Liver (tissue), 9 donors: ENCODE data around the gene SRCAP. TPM values are rescaled to one million over a fixed set of nuclear protein-coding genes. Genes with fewer than 3 reads are reported as not detected.

Source experiments
- DNase-seq: peaks from one replicate; pipeline ENCODE4 v3.0.0-alpha.2; 2017; ENCODE audit warnings: low spot score
- H3K27ac ChIP-seq, 2 donors: one replicate each; pipeline ENCODE4 v1.7.0; 2013; ENCODE audit warnings: inconsistent platforms in 2 of 2, low read length in 2 of 2, control low read depth in 1 of 2, low read depth in 1 of 2, mild to moderate bottlenecking in 1 of 2
- H3K27me3 ChIP-seq, 4 donors: one replicate each; pipeline versions ENCODE4 v1.6.1 to v1.7.0; 2013; ENCODE audit warnings: low read length in 3 of 4, inconsistent platforms in 1 of 4, mild to moderate bottlenecking in 1 of 4, moderate library complexity in 1 of 4; ENCODE audit not compliant: control insufficient read depth in 4 of 4, insufficient read depth in 4 of 4
- H3K36me3 ChIP-seq, 4 donors: one replicate each; pipeline versions ENCODE4 v1.6.1 to v1.7.0; 2013; ENCODE audit warnings: low read length in 3 of 4, mild to moderate bottlenecking in 3 of 4, low read depth in 1 of 4, moderate library complexity in 1 of 4; ENCODE audit not compliant: control insufficient read depth in 4 of 4, insufficient read depth in 3 of 4
- H3K4me1 ChIP-seq, 4 donors: one replicate each; pipeline versions ENCODE4 v1.6.1 to v1.7.0; 2013; ENCODE audit warnings: low read length in 3 of 4, mild to moderate bottlenecking in 3 of 4, moderate library complexity in 1 of 4; ENCODE audit not compliant: control insufficient read depth in 4 of 4, insufficient read depth in 4 of 4
- H3K4me3 ChIP-seq, 3 donors: one replicate each; pipeline versions ENCODE4 v1.6.1 to v1.7.0; 2013; ENCODE audit warnings: low read length in 3 of 3, control low read depth in 1 of 3, low read depth in 1 of 3, mild to moderate bottlenecking in 1 of 3
- H3K9ac ChIP-seq, 2 donors: one replicate each; pipeline ENCODE4 v1.7.0; 2013; ENCODE audit warnings: low read length in 2 of 2, mild to moderate bottlenecking in 2 of 2, moderate library complexity in 2 of 2, control low read depth in 1 of 2, low read depth in 1 of 2
- H3K9me3 ChIP-seq, 4 donors: one replicate each; pipeline versions ENCODE4 v1.6.1 to v1.7.0; 2013; ENCODE audit warnings: low read length in 3 of 4; ENCODE audit not compliant: control insufficient read depth in 4 of 4
- EGR1 ChIP-seq, 2 donors: IDR thresholded peaks; 2 replicates each; pipeline ENCODE4 v1.6.1; 2016 to 2018; ENCODE audit warnings: antibody characterized with exemption in 2 of 2, low read depth in 2 of 2
- FOXA1 ChIP-seq: IDR thresholded peaks from 2 replicates; pipeline ENCODE4 v1.6.1; 2016; ENCODE audit warnings: antibody characterized with exemption
- FOXA2 ChIP-seq: IDR thresholded peaks from 2 replicates; pipeline ENCODE4 v1.6.1; 2016; ENCODE audit warnings: antibody characterized with exemption
- GABPA ChIP-seq, 2 donors: IDR thresholded peaks in 1 of 2; conservative IDR thresholded peaks in 1 of 2; 2 replicates each; pipeline ENCODE4 v1.6.1; 2016; ENCODE audit warnings: antibody characterized with exemption in 2 of 2, mild to moderate bottlenecking in 1 of 2, moderate library complexity in 1 of 2
- HNF4A ChIP-seq, 2 donors: conservative IDR thresholded peaks; 2 replicates each; pipeline ENCODE4 v1.6.1; 2016; ENCODE audit warnings: antibody characterized with exemption in 2 of 2, mild to moderate bottlenecking in 2 of 2
- HNF4G ChIP-seq: IDR thresholded peaks from 2 replicates; pipeline ENCODE4 v1.6.1; 2016; ENCODE audit warnings: antibody characterized with exemption
- JUND ChIP-seq, 2 donors: IDR thresholded peaks; 2 replicates each; pipeline ENCODE4 v1.6.1; 2016; ENCODE audit warnings: antibody characterized with exemption in 2 of 2
- MAX ChIP-seq: IDR thresholded peaks from 2 replicates; pipeline ENCODE4 v1.6.1; 2016; ENCODE audit warnings: antibody characterized with exemption
- NR2F2 ChIP-seq: IDR thresholded peaks from 2 replicates; pipeline ENCODE4 v1.6.1; 2016; ENCODE audit warnings: antibody characterized with exemption
- RAD21 ChIP-seq, 2 donors: IDR thresholded peaks; 2 replicates each; pipeline ENCODE4 v1.6.1; 2016; ENCODE audit warnings: antibody characterized with exemption in 2 of 2, mild to moderate bottlenecking in 2 of 2
- REST ChIP-seq: IDR thresholded peaks from 2 replicates; pipeline ENCODE4 v1.6.1; 2016; ENCODE audit warnings: antibody characterized with exemption, mild to moderate bottlenecking
- RXRA ChIP-seq, 2 donors: IDR thresholded peaks; 2 replicates each; pipeline ENCODE4 v1.6.1; 2017 to 2018; ENCODE audit warnings: antibody characterized with exemption in 2 of 2, mild to moderate bottlenecking in 1 of 2
- SP1 ChIP-seq: IDR thresholded peaks from 2 replicates; pipeline ENCODE4 v1.6.1; 2018; ENCODE audit warnings: antibody characterized with exemption, mild to moderate bottlenecking
- TAF1 ChIP-seq: conservative IDR thresholded peaks from 2 replicates; pipeline ENCODE4 v1.6.1; 2016; ENCODE audit warnings: antibody characterized with exemption, mild to moderate bottlenecking
- YY1 ChIP-seq: IDR thresholded peaks from 2 replicates; pipeline ENCODE4 v1.6.1; 2016; ENCODE audit warnings: antibody characterized with exemption, mild to moderate bottlenecking
- ZBTB33 ChIP-seq: IDR thresholded peaks from 2 replicates; pipeline ENCODE4 v1.6.1; 2016; ENCODE audit warnings: antibody characterized with exemption
- WGBS: extraction: QIAGEN DNeasy Blood & Tissue Kit; methylation state at CpG from one replicate; pipeline ENCODE4 v1.1.7; 2013; 5-methylcytosine and 5-hydroxymethylcytosine counted together
- polyA plus RNA-seq, 2 donors: library from polyadenylated mRNA; stranded (reverse) in 1 of 2; unstranded in 1 of 2; fragments of 200-250 nt in 1 of 2; fragments of >200 nt in 1 of 2; fragmentation: Nextera tagmentation in 1 of 2; extraction: Ambion mirVana in 1 of 2; gene quantifications; one replicate each; pipeline versions ENCODE4 v1.2.1 to v1.2.3, GENCODE V29; 2013 to 2015
- total RNA-seq, 2 donors: library from RNA; depleted of rRNA; stranded (reverse); fragments of >200 nt; gene quantifications; one replicate each; pipeline ENCODE4 v1.2.3, GENCODE V29; 2014
- TF ChIP-seq, protein P1 (sequence below): fragments of 150-350 bp; IDR thresholded peaks from 2 replicates; pipeline ENCODE4 v1.5.1; 2017; ENCODE audit warnings: improper control_type of control experiment, low read depth, low read length; ENCODE audit not compliant: missing input control
- TF ChIP-seq, protein P2 (sequence below): IDR thresholded peaks from 2 replicates; pipeline ENCODE4 v1.6.1; 2016; ENCODE audit warnings: antibody characterized with exemption
- donor health status: healthy.
- donor health status: healthy.
- donor health status: healthy.
- donor health status: healthy.
- donor health status: healthy.

Gene SRCAP
- total and polyA plus RNA-seq, 4 donors, result 7.6 to 27.7 (median 17.7) TPM

GRCh38 chr16:30688701-30689100 is 10.3 kb upstream of the SRCAP start:
- no peak for TF ChIP-seq YY1
- no peak for TF ChIP-seq RAD21 (IDR thresholded peaks at IDR 0.05)
- Histone ChIP-seq H3K27me3 (no peaks in the 10 kb centered on the region), H3K36me3 (no peaks in the 10 kb centered on the region), H3K4me1 (peaks cover 0 to under 1% (median 0%) of the 10 kb centered on the region in 4 donors), H3K9me3 (no peaks in the 10 kb centered on the region), H3K9ac (no peak overlapping the region), H3K27ac (no peak overlapping the region), H3K4me3 (no peak overlapping the region)
- 82% methylated on average over 4 of the region's 4 CpGs for WGBS
- DNase-seq, result no peak

DNA sequence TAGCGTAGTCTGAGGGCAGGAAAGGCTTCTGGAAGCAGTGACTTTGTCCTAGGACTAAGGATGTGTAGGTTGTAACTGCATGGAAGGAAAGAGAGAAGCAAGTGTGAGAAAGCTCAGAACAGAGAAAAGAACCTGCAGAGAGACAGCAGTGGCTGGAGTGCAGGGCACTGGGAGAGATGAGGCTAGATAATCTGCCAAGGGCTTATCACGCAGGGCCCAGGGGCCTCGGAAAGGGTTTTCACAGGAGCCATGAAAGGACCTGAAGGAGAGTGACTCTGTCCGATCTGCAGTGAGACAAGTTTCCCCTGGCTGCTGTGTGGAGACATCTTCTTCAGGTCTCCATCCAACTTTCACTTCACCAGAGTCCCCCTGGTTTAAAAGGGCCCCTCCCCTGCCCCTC is 7.1 kb upstream of the SRCAP start:
- no peaks in the 10 kb centered on the region for H3K27me3 ChIP-seq
- no peak for TF ChIP-seq MAX
- no peak for TF ChIP-seq TAF1
- no peak for TF ChIP-seq RXRA (IDR thresholded peaks at IDR 0.05)
- TF ChIP-seq HNF4G, result no peak
- TF ChIP-seq HNF4A (conservative IDR thresholded peaks at IDR 0.05), result no peak
- TF ChIP-seq JUND (IDR thresholded peaks at IDR 0.05), result no peak
- TF ChIP-seq EGR1 (IDR thresholded peaks at IDR 0.05; ENCODE audit: low read depth in 2 of 2), result no peak
- no peak for TF ChIP-seq FOXA2
- TF ChIP-seq GABPA (IDR thresholded peaks at IDR 0.05 in 1 of 2, conservative IDR thresholded peaks at IDR 0.05 in 1 of 2), result no peak
- TF ChIP-seq, protein P1, sequence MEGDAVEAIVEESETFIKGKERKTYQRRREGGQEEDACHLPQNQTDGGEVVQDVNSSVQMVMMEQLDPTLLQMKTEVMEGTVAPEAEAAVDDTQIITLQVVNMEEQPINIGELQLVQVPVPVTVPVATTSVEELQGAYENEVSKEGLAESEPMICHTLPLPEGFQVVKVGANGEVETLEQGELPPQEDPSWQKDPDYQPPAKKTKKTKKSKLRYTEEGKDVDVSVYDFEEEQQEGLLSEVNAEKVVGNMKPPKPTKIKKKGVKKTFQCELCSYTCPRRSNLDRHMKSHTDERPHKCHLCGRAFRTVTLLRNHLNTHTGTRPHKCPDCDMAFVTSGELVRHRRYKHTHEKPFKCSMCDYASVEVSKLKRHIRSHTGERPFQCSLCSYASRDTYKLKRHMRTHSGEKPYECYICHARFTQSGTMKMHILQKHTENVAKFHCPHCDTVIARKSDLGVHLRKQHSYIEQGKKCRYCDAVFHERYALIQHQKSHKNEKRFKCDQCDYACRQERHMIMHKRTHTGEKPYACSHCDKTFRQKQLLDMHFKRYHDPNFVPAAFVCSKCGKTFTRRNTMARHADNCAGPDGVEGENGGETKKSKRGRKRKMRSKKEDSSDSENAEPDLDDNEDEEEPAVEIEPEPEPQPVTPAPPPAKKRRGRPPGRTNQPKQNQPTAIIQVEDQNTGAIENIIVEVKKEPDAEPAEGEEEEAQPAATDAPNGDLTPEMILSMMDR, result no peak
- no peak for TF ChIP-seq YY1
- no peak for TF ChIP-seq ZBTB33
- no peak for TF ChIP-seq FOXA1
- TF ChIP-seq, protein P2, sequence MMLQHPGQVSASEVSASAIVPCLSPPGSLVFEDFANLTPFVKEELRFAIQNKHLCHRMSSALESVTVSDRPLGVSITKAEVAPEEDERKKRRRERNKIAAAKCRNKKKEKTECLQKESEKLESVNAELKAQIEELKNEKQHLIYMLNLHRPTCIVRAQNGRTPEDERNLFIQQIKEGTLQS, result no peak
- no peak for TF ChIP-seq REST
- TF ChIP-seq SP1, result no peak
- TF ChIP-seq NR2F2, result no peak
- no peak for TF ChIP-seq RAD21 (IDR thresholded peaks at IDR 0.05)
- WGBS, result 86% methylated on average over 4 of the region's 4 CpGs
- H3K4me1 ChIP-seq, result peaks cover 0 to 2% (median 0%) of the 10 kb centered on the region in 4 donors
- no peak overlapping the region for H3K4me3 ChIP-seq
- H3K9ac ChIP-seq, result no peak overlapping the region
- no peak for DNase-seq
- H3K9me3 ChIP-seq, result no peaks in the 10 kb centered on the region
- no peaks in the 10 kb centered on the region for H3K36me3 ChIP-seq
- no peak overlapping the region for H3K27ac ChIP-seq
